Eye (tissue), 1 donor: ENCODE measurements around the gene NSMCE1.
A peak's percentile ranks its signal among the peaks of the same experiment; 100 is the strongest.

Source experiments
- DNase-seq: peaks from one replicate; pipeline ENCODE4 v3.0.0-alpha.2; 2015

The NSMCE1 gene

DNA sequence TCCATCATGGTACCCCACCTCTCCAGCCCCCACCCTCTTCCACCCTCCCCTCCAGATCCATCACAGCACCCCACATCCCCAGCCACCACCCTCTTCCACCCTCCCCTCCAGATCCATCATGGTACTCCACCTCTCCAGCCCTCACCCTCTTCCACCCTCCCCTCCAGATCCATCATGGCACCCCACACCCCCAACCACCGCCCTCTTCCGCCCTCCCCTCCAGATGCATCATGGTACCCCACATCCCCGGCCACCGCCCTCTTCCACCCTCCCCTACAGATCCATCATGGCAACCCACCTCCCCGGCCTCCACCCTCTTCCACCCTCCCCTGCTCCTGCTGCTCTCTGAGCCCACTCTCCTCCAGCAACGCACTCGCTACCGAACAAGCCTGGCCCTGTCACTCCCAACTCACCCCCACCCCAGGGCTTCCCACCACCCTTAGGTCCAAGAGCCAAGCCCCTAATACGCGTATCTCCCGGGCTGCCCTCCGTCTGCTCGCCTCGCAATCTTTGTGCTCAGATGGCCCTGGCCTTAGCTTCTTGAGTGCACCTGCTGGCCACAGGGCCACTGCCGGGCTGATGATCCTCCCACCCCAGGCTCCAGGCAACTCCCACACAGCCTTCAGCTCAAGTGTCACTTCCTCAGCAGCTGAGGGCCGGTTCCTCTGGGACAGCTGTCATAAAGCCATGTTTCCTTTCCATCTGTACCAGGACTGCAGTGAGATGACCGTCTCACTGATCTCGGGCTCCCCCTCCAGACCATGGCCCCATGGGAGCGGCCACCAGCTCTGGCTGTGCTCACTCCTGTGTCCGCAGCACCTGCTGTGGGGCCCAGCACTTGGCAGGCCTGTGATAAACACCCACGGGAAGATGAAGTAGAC, 39.7 kb downstream of the NSMCE1 start:
- DNase-seq = peak; percentile 78

- no peak for DNase-seq
These were observed 40.5 kb downstream of the NSMCE1 start for GRCh38 chr16:27228045-27228444.

DNA sequence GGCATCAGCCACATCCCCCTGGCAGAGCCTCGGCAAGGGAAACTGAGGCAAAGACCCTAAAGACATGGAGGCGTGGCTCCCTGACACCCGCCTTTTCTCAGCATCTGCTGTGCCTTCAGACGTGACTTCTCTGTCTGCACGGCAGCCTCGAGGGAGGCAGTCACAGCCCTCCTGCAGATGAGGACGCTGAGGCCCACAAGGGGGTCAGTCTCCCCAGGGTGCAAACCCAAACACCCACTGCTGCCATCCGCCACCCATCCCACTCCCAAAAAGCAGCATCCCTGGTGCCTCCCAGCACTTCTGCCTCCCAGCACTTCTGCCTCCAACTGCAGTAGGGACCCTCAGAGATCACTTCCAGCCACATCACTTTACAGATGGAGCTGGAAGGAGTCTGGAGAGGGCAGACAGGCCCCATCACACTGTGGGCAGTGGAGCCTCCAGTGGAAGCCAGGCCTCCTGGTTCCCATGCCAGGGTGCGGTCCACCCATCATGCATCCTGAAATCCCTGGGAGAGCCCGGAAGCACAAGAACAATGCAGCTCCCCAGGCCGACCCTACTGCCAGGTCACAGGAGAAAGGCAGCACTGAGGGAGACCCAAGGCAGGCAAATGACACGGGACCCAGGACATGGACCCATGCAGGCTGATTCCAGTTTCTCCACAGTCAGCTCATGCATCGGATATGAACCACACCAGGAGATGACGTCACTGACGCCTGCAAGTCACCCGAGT, 41.4 kb downstream of the NSMCE1 start:
- DNase-seq = no peak

- DNase-seq = no peak
These were observed 42.1 kb downstream of the NSMCE1 start for GRCh38 chr16:27226476-27226875.

DNA sequence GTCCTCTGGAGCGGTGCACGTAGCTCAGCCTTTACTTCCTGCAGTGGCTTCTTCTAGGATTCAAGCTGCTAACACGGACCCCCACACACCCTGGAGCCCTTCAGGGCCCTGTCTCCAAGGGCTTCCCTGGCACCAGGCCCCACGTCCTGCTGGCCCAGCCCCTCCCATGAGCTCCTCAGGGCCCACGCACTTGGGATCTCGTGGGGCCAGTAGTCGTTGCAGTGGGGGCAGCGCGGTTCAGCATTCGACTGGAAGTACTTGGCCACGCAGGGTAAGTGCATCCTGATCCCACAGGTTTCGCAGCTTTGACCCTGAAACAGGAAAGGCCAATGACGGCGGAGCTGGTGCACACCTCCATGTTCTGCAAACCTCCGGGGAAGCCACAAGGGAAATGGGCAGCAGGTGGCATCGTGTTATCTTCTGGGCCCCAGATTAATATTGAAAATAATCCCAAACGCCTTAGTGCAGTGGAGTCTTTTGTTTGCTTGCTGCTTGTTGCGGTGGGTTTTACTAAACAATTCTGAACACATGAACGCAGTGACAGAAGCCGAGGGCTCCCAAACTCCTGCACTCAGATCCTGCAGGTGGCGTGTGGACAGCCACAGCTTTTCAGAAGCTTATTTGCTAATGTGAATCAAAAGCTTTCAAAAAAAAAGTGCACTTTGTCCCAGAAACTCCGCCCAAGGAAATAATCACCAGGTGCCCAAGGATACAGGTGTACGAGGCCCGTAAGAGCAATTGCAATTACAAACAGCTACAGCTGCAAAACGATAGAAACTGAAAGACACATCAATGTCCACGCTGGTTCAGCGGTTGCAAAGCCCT, 42.8 kb downstream of the NSMCE1 start:
- DNase-seq = no peak

- DNase-seq = no peak
These were observed 43.8 kb downstream of the NSMCE1 start for GRCh38 chr16:27224741-27225300.

GRCh38 chr16:27224271-27224737, 44.3 kb downstream of the NSMCE1 start:
- DNase-seq = no peak

DNA sequence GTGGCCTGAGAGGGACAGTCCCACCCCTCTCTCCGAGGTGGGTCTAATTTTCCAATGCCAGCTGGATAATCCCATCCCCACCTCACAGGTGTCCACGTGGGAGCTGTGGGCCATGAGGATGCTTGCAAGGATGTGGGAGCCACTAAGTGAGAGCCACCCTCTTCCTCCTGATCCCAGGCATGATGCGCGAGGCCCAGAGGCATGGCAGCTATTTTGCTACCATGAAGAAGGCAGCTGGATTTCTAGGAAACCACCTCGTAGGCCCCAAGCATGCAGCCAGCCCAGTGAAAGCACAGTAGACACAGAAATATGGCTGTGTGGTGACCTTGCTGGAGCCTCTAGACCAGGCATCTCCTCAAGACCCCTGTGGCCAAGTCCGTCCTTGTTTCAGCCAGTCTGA, 44.9 kb downstream of the NSMCE1 start:
- no peak for DNase-seq

DNA sequence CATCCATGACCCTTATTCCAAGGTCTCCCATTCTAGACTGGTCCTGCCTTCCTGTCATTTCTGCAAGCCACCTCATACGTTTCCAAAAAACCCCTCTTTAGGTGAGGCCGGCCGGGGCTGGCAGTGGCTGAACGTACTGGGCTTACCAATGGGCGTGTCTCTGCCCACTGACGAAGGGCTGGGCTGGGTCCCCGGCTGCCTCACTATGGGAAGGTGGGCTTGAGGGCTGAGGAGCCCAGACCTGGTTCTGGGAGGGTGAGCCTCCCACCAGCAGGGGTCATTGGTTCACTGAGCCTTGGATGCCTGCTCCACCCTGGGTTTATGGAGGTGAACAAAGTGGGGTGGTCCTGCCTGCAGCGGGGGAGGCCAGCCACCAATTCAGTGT, 45.4 kb downstream of the NSMCE1 start:
- DNase-seq = no peak

GRCh38 chr16:27222249-27223225, 46.0 kb downstream of the NSMCE1 start:
- DNase-seq = peak; percentile 58

DNA sequence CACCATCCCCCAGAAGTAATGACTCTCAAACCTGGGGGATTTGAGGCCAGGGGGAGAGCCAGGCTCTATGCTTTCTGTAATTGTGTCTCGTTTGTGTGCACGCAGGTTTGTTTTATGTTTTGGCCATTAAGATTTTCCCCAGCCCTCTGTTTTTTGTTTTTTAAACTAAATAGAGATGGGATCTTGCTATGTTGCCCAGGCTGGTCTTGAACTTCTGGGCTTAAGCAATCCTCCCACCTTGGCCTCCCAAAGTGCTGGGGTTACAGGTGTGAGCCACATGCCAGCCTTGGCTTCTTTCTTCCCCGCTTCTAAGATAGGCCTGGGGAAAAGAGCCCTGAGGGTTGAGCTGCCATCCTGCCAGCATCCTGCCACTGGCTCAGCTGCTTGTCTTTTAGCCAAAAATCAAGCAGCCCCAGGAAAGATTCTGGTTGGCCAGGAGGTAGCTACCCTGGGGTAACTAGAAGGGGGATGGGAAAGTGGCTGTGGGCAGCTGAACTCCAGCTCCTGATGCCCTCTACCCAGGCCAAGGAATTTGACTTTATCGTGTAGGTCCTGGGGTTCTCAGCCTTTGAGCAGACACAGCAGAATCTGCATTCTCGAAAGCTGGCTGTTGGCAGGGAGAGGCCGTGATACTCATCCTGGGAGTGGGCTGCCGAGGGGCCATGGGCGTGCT, 46.9 kb downstream of the NSMCE1 start:
- no peak for DNase-seq

GRCh38 chr16:27220991-27221390, 47.6 kb downstream of the NSMCE1 start:
- no peak for DNase-seq

GRCh38 chr16:27220527-27220926, 48.0 kb downstream of the NSMCE1 start:
- no peak for DNase-seq

DNA sequence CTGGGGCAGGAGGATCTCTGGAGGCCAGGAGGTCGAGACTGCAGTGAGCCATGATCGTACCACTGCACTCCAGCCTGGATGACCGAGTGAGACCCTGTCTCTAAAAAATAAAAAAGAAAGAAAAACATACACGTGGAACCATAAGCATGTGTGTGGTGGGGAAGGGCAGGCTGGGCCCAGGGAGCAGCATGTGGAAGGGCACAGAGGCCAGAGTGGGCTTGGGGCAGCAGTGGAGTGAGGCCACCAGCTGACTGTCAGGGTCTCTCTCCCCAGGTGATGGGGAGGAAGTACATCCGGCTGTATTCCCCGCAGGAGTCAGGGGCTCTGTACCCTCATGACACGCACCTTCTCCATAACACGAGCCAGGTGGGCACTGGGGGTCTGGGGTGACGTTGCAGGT, 48.5 kb downstream of the NSMCE1 start:
- no peak for DNase-seq

- no peak for DNase-seq
These were observed 49.4 kb downstream of the NSMCE1 start for GRCh38 chr16:27219161-27219560.

DNA sequence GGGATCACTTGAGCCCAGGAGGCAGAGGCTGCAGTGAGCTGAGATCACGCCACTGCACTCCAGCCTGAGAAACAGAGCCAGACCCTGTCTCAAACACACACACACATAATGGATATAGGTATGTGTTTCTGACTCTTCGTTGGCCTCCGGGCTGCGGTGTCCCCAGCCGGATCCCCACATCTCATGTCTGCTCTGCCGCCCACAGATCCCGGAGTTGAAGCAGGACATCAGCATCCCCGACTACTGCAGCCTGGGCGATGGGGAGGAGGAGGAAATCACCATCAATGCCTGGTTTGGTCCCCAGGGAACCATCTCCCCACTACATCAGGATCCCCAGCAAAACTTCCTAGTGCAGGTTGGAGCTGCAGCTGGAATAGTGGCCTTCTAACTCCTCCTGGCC, 49.8 kb downstream of the NSMCE1 start:
- no peak for DNase-seq

DNA sequence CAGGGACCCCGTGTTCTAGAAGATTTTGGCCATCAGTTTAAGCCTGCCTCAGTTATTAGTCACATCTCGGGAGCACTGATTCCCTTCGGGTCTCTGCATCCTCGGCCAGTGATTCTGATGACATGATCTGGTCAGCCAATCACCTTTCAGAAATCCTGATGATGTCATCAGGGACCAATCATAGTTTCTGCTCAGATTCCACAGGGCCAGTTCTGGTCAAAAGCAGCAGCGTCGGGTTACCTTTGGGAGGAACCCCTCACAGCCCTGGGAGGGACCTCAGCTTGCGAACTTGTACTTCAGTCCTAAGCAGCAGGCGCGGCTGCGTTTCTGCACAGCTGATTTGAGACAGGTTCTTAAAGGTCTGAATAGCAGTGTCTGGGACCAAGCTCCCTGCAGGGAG, 51.3 kb downstream of the NSMCE1 start:
- peak; percentile 84 for DNase-seq

DNA sequence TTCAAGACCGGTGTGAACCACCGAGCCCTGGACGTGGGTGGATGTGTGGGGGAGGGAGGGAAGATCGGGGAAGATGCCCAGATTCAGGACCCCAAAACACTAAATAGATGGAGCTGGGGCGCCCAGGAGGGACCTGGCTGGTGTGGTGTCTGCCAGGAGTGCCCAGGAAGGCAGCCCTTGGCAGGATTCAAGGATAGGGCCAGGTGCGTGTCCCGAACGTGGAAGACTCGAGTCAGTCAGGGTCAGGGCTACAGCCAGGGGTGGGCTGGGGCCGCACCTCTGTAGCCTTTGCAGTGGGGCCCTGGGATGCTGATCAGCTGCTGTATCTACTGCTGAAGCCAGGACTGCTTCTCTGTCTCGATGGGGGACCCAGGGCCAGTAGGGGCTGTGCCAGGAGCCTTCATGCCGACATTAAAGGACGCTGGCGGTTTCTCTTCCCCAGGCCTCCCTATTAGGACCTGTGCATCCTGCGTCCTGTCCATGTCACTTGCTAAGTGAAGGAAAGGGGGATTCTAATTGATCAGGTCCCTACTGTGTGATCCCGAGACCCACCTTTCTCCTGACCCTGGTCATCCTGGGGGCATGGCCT, 52.2 kb downstream of the NSMCE1 start:
- DNase-seq = no peak

DNA sequence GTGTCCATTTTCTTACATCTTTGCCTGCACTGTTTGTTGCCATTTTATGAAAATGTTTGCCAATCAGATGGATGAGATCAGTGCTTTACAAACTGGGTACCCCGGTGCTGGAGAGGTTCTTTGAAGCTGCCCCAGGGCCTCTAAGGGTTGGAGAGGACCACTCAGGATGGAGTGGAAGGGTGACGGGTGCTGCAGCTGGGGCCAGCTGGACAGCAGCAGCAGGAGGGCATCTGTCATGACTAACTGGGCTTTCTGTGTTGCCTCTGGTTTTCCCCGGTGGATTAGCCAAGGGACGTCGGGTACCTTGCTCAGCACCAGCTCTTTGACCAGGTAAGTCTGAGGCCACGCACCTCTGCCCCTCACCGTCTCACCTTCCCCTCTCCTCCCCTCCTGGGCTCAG, 52.9 kb downstream of the NSMCE1 start:
- no peak for DNase-seq

- DNase-seq = no peak
These were observed 54.2 kb downstream of the NSMCE1 start for GRCh38 chr16:27214084-27214961.
